ENCODE results near the gene PQBP1.

The PQBP1 gene

GRCh38 chrX:48948589-48948988 lies 50.9 kb downstream of the PQBP1 start:
- no peak overlapping the region for H3K4me3 ChIP-seq (ENCODE audit: low read length, poor library complexity, severe bottlenecking)
- peaks cover 7% of the 10 kb centered on the region for H4K20me1 ChIP-seq (ENCODE audit: insufficient read depth, low read length, poor library complexity, severe bottlenecking)
- H3K27me3 ChIP-seq (ENCODE audit: insufficient read depth, low read length, poor library complexity, severe bottlenecking) = no peaks in the 10 kb centered on the region
- H3K4me2 ChIP-seq (ENCODE audit: low read depth, low read length, poor library complexity, severe bottlenecking) = no peak overlapping the region
- H3F3A ChIP-seq (ENCODE audit: low read depth) = no peaks in the 10 kb centered on the region
- no peak overlapping the region for H3K9ac ChIP-seq (ENCODE audit: low read depth, low read length, poor library complexity, severe bottlenecking)
- no peak overlapping the region for H2AFZ ChIP-seq (ENCODE audit: low read length)
- TF ChIP-seq EZH2phosphoT487 (IDR thresholded peaks at IDR 0.05; ENCODE audit: borderline replicate concordance) = no peak
- no peak for TF ChIP-seq CTCF (conservative IDR thresholded peaks at IDR 0.05; ENCODE audit: low read length)
- peaks cover 54% of the 10 kb centered on the region for H3K79me2 ChIP-seq (ENCODE audit: insufficient read depth, low read length)
- no peaks in the 10 kb centered on the region for H3K9me2 ChIP-seq (replicated peaks; ENCODE audit: low read depth, low read length)
- peaks cover 1% of the 10 kb centered on the region for H3K4me1 ChIP-seq (ENCODE audit: insufficient read depth, low read length, poor library complexity, severe bottlenecking)
- no peaks in the 10 kb centered on the region for H3K9me3 ChIP-seq (ENCODE audit: insufficient read depth, low read depth, low read length)
- peaks cover 7% of the 10 kb centered on the region; the same call in 1 of the 2 replicates for H3K36me3 ChIP-seq (ENCODE audit: insufficient read depth, low read length)

Measured in Loucy (cell line).